OCI-LY7 (cell line): ENCODE measurements around the gene ZNF831. TPM values are rescaled to one million over a fixed set of nuclear protein-coding genes. Genes with fewer than 3 reads are reported as not detected.

ENCODE experiments used
- BruUV-seq: library from RNA; stranded (reverse); fragments of 400-500 nt; replicated peaks from 2 replicates; lab custom pipeline; 2021; lab: Mats Ljungman, UMichigan
- CTCF ChIA-PET: fragments of 300-600 bp; sonication (Branson Sonifier 250); formaldehyde crosslinking; loops from one replicate; lab custom pipeline; 2022; ENCODE audit warnings: antibody characterized with exemption; ENCODE audit not compliant: unreplicated experiment; lab: Charles Lee
- POLR2A ChIA-PET: fragments of 300-600 bp; sonication (Branson Sonifier 250); formaldehyde crosslinking; loops from one replicate; lab custom pipeline; 2022; ENCODE audit warnings: antibody characterized with exemption; lab: Charles Lee
- DNase-seq: peaks from one replicate; pipeline ENCODE4 v3.0.0-alpha.2; 2015; ENCODE audit warnings: low spot score
- H2AFZ ChIP-seq: fragments of 200-600 bp; sonication (generic), shearing (Covaris generic); 2 replicates; pipeline ENCODE4 v1.6.1; 2014; ENCODE audit warnings: mild to moderate bottlenecking, antibody characterized with exemption, low read length, moderate library complexity
- H3K27ac ChIP-seq: fragments of 200-600 bp; sonication (generic); 2 replicates; pipeline ENCODE4 v1.5.1; 2014; ENCODE audit warnings: mixed run types, low read depth, mild to moderate bottlenecking, moderate library complexity, low read length, inconsistent platforms; ENCODE audit not compliant: poor library complexity, severe bottlenecking
- H3K36me3 ChIP-seq: fragments of 200-600 bp; sonication (generic); 2 replicates; pipeline ENCODE4 v1.6.1; 2014; ENCODE audit warnings: mild to moderate bottlenecking, antibody characterized with exemption, low read length, moderate library complexity, mixed read lengths; ENCODE audit not compliant: insufficient read depth
- H3K4me1 ChIP-seq: fragments of 200-600 bp; sonication (generic); 2 replicates; pipeline ENCODE4 v1.5.1; 2014; ENCODE audit warnings: mild to moderate bottlenecking, low read length; ENCODE audit not compliant: insufficient read depth, poor library complexity, severe bottlenecking
- H3K4me2 ChIP-seq: fragments of 200-600 bp; sonication (generic); 2 replicates; pipeline ENCODE4 v1.6.1; 2014; ENCODE audit warnings: mild to moderate bottlenecking, low read length
- H3K4me3 ChIP-seq: fragments of 200-600 bp; sonication (generic); 2 replicates; pipeline ENCODE4 v1.5.1; 2014; ENCODE audit warnings: mild to moderate bottlenecking, low read depth, low read length; ENCODE audit not compliant: poor library complexity, severe bottlenecking
- H3K79me2 ChIP-seq: fragments of 200-600 bp; sonication (generic); 2 replicates; pipeline ENCODE4 v1.6.1; 2016; ENCODE audit warnings: low read depth, mild to moderate bottlenecking, low read length, moderate library complexity, mixed read lengths; ENCODE audit not compliant: insufficient read depth
- H3K9me2 ChIP-seq: fragments of 200-600 bp; sonication (generic); 2 replicates; pipeline ENCODE4 v1.6.1; 2016; ENCODE audit warnings: mild to moderate bottlenecking, low read length, mixed read lengths; ENCODE audit not compliant: insufficient read depth
- H3K9me3 ChIP-seq: fragments of 200-600 bp; sonication (generic); 2 replicates; pipeline ENCODE4 v1.6.1; 2014; ENCODE audit warnings: mild to moderate bottlenecking, mixed run types, low read length, mixed read lengths
- H4K20me1 ChIP-seq: fragments of 200-600 bp; sonication (generic); 2 replicates; pipeline ENCODE4 v1.6.1; 2014; ENCODE audit warnings: mild to moderate bottlenecking, antibody characterized with exemption, low read length, moderate library complexity, mixed read lengths; ENCODE audit not compliant: insufficient read depth
- EZH2phosphoT487 ChIP-seq: fragments of 200-600 bp; sonication (generic); IDR thresholded peaks from 2 replicates; pipeline ENCODE4 v1.6.1; 2018; ENCODE audit warnings: low read depth, borderline replicate concordance, mild to moderate bottlenecking, mixed run types, antibody characterized with exemption, low read length, moderate library complexity, mixed read lengths
- intact Hi-C: fragments of 100-400 bp; cut with micrococcal nuclease; formaldehyde crosslinking; loops from one replicate; pipeline ENCODE4 v1.10.0; 2022; ENCODE audit not compliant: unreplicated experiment
- total RNA-seq, 2 experiments: library from RNA; depleted of rRNA in 1 of 2; stranded (reverse); fragments of >200 nt in 1 of 2; shearing (Covaris generic) in 1 of 2; gene quantifications; 2 replicates each; pipeline ENCODE4 v1.2.3, GENCODE V29; 2014 to 2022
- TF ChIP-seq, protein P1 (sequence below): fragments of 200-600 bp; sonication (generic); conservative IDR thresholded peaks from 2 replicates; pipeline ENCODE4 v1.5.1; 2014; ENCODE audit warnings: mild to moderate bottlenecking, antibody characterized with exemption, low read length, moderate library complexity, mixed read lengths

The ZNF831 gene
- total RNA-seq, 2 experiments from 2014 or later = 5.9 to 6.3 TPM

DNA sequence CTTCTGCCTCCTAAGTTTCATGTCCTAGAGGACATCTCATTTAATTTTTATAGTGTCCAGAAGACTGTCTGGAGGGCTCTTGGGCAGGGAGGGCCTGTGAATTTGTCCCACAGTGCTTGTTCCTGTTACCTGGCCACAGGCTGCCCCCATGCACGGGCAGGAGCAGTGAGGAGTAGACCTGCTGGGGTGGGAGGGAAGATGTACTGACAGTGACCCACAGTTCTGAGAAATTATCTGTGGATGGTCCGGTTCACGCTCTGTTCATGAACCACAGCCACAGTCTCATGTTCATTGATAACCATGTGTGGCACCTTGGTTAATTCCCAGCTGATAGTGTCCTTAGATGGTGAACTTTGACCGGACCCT is 18.8 kb upstream of the ZNF831 start:
- DNase-seq = no peak
- no peaks in the 10 kb centered on the region for H3K9me3 ChIP-seq
- H3K4me2 ChIP-seq = no peak overlapping the region
- no peak overlapping the region for H3K27ac ChIP-seq
- H3K9me2 ChIP-seq = no peaks in the 10 kb centered on the region
- intact Hi-C loops = no loop called here
- H2AFZ ChIP-seq = no peak overlapping the region
- CTCF ChIA-PET = no interaction called here
- H3K4me3 ChIP-seq = no peak overlapping the region
- TF ChIP-seq, protein P1, sequence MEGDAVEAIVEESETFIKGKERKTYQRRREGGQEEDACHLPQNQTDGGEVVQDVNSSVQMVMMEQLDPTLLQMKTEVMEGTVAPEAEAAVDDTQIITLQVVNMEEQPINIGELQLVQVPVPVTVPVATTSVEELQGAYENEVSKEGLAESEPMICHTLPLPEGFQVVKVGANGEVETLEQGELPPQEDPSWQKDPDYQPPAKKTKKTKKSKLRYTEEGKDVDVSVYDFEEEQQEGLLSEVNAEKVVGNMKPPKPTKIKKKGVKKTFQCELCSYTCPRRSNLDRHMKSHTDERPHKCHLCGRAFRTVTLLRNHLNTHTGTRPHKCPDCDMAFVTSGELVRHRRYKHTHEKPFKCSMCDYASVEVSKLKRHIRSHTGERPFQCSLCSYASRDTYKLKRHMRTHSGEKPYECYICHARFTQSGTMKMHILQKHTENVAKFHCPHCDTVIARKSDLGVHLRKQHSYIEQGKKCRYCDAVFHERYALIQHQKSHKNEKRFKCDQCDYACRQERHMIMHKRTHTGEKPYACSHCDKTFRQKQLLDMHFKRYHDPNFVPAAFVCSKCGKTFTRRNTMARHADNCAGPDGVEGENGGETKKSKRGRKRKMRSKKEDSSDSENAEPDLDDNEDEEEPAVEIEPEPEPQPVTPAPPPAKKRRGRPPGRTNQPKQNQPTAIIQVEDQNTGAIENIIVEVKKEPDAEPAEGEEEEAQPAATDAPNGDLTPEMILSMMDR = no peak
- no peak for TF ChIP-seq EZH2phosphoT487
- H3K36me3 ChIP-seq = no peaks in the 10 kb centered on the region
- H4K20me1 ChIP-seq = no peaks in the 10 kb centered on the region
- BruUV-seq = no TSS peak
- POLR2A ChIA-PET = no interaction called here
- H3K79me2 ChIP-seq = no peaks in the 10 kb centered on the region
- H3K4me1 ChIP-seq = peaks cover 10% of the 10 kb centered on the region

DNA sequence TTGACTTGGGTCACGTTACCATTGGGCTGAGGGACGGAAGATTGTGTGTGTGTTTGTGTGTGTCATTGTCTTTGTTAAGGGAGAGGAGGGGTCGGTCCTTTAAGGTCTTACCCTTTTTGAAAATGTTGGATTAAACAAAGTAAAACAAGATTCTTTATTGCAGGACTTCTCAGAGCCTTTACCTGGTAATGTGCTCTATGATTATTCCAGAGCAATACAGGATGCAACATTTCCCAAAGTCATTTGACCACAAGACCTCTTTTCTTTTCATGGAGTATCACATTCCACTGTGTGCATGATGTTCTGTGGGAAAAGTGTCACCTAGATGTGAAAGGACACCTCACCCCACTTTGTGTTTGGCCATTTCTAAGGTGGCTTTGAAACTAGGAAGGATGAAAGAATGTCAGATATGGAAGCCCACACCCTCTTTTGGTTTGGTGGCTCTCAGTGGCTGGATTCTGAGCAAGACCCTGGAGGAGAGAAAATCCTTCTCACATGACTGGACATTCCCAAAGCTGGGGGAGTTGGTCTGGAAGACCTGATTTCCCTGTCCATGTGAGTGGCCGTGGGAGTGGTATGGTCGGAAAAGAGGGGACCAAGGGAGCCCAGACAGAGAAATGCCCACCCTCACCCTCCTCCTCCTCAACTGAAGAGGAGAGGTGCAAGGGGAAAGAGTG is 18.2 kb upstream of the ZNF831 start:
- no peak overlapping the region for H3K4me3 ChIP-seq
- no TSS peak for BruUV-seq
- TF ChIP-seq, protein P1 = no peak
- H3K4me2 ChIP-seq = no peak overlapping the region
- H3K27ac ChIP-seq = no peak overlapping the region
- no peaks in the 10 kb centered on the region for H3K36me3 ChIP-seq
- H3K79me2 ChIP-seq = no peaks in the 10 kb centered on the region
- DNase-seq = no peak
- H2AFZ ChIP-seq = no peak overlapping the region
- H4K20me1 ChIP-seq = no peaks in the 10 kb centered on the region
- ChIA-PET POLR2A (no interaction called here), CTCF (no interaction called here)
- peaks cover 11% of the 10 kb centered on the region for H3K4me1 ChIP-seq
- no peaks in the 10 kb centered on the region for H3K9me2 ChIP-seq
- intact Hi-C loops = no loop called here
- no peaks in the 10 kb centered on the region for H3K9me3 ChIP-seq

DNA sequence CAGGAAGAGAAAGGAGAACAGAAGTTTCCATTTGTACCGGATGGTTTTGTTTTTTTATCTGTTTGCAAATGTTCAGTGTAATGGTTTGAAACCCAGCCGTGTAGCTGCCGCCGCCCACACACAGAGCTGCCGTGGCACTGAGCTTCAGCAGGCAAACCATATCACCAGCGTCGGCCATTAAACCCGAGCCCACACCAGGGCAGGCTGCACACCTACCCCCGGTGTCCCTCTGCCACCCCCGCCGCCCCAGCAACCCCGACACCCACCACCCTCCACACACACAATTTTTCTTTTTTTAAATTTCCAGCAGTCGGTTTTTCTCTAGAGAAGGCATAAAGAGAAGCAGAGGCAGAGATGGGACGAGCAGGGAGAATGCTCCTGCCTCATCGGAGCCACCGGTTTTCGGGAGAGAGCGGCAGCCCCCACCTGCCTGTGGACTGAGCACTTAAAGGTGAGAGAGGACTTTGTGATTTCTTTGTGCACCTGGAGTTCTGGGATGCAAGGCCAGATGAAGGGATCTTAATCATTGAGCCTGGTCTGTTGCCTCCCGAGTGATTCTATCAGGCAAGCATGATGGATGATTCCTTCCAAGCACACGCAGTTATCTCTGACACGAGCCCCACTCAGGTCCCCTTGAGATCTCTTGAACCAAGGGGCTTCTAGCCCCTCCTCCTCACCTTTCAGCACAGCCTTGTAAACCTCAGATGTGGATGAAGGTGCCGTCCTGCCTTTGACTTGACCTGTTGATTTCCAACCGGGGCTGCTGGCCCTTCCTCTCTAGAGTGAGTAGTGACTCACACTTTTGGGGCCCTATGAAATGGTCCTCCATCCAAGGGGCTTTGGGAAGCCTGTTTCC is 17.5 kb upstream of the ZNF831 start:
- no peak overlapping the region for H3K4me3 ChIP-seq
- no peaks in the 10 kb centered on the region for H3K36me3 ChIP-seq
- H3K27ac ChIP-seq = no peak overlapping the region
- no peak for DNase-seq
- no peak overlapping the region for H3K4me2 ChIP-seq
- CTCF ChIA-PET = no interaction called here
- no peaks in the 10 kb centered on the region for H3K79me2 ChIP-seq
- H2AFZ ChIP-seq = no peak overlapping the region
- POLR2A ChIA-PET = no interaction called here
- no TSS peak for BruUV-seq
- H3K9me3 ChIP-seq = no peaks in the 10 kb centered on the region
- no peaks in the 10 kb centered on the region for H3K9me2 ChIP-seq
- H4K20me1 ChIP-seq = no peaks in the 10 kb centered on the region
- H3K4me1 ChIP-seq = peaks cover 8% of the 10 kb centered on the region
- intact Hi-C loops = no loop called here
- TF ChIP-seq EZH2phosphoT487 = no peak
- TF ChIP-seq, protein P1 = no peak
